Umbilical cord (tissue), 2 donors: Measurements from ENCODE around the gene TRIM17. TPM values are rescaled to one million over a fixed set of nuclear protein-coding genes. Genes with fewer than 3 reads are reported as not detected.

Experiments used
- DNase-seq: peaks from one replicate; pipeline ENCODE4 v3.0.0-alpha.2; 2015; ENCODE audit warnings: low spot score
- total RNA-seq: library from RNA; depleted of rRNA; stranded (reverse); fragments of >200 nt; gene quantifications from one replicate; pipeline ENCODE4 v1.2.3, GENCODE V29; 2014; ENCODE audit warnings: low replicate concordance; ENCODE audit not compliant: insufficient read depth

The TRIM17 gene
- total RNA-seq = not detected

GRCh38 chr1:228416217-228416933 is at the start of gene TRIM17:
TRIM17 (minus strand) TSS chr1:228416861; CDS start chr1:228415072, 1,789 bp downstream.
- DNase-seq = peak; percentile 15

GRCh38 chr1:228465571-228466146 is 49.0 kb upstream of the TRIM17 start:
- no peak for DNase-seq

- no peak for DNase-seq
Observed at GRCh38 chr1:228465141-228465540, 48.5 kb upstream of the TRIM17 start.

- DNase-seq = peak; percentile 84
Observed at GRCh38 chr1:228464487-228464983, 47.9 kb upstream of the TRIM17 start.

GRCh38 chr1:228463559-228464455 is 47.1 kb upstream of the TRIM17 start:
- no peak for DNase-seq

- no peak for DNase-seq
Observed at GRCh38 chr1:228463009-228463558, 46.4 kb upstream of the TRIM17 start.

- DNase-seq = no peak
Observed at GRCh38 chr1:228462560-228462959, 45.9 kb upstream of the TRIM17 start.

GRCh38 chr1:228460821-228461220 is 44.2 kb upstream of the TRIM17 start:
- DNase-seq = no peak

- peak; percentile 71 for DNase-seq
Observed at GRCh38 chr1:228459091-228459993, 42.7 kb upstream of the TRIM17 start.

GRCh38 chr1:228457396-228458176 is 40.9 kb upstream of the TRIM17 start:
- peak; percentile 98 for DNase-seq

GRCh38 chr1:228457017-228457395 is 40.3 kb upstream of the TRIM17 start:
- no peak for DNase-seq

GRCh38 chr1:228456252-228457016 is 39.8 kb upstream of the TRIM17 start:
- no peak for DNase-seq

- peak; percentile 13 for DNase-seq
Observed at GRCh38 chr1:228455715-228456114, 39.1 kb upstream of the TRIM17 start.

- no peak for DNase-seq
Observed at GRCh38 chr1:228454238-228454637, 37.6 kb upstream of the TRIM17 start.

- no peak for DNase-seq
Observed at GRCh38 chr1:228453614-228454013, 37.0 kb upstream of the TRIM17 start.

GRCh38 chr1:228453022-228453560 is 36.4 kb upstream of the TRIM17 start:
- no peak for DNase-seq

- no peak for DNase-seq
Observed at GRCh38 chr1:228452194-228453021, 35.7 kb upstream of the TRIM17 start.

- DNase-seq = no peak
Observed at GRCh38 chr1:228450200-228450599, 33.5 kb upstream of the TRIM17 start.
